GM21825 (cell line): ENCODE data around the gene RAB40C.

Experiments used
- ATAC-seq: cut with Tn5 transposase; IDR thresholded peaks from one replicate; pipeline ENCODE4 v1.9.1; 2021; ENCODE audit warnings: mild to moderate bottlenecking, moderate library complexity; ENCODE audit not compliant: unreplicated experiment

The RAB40C gene

DNA sequence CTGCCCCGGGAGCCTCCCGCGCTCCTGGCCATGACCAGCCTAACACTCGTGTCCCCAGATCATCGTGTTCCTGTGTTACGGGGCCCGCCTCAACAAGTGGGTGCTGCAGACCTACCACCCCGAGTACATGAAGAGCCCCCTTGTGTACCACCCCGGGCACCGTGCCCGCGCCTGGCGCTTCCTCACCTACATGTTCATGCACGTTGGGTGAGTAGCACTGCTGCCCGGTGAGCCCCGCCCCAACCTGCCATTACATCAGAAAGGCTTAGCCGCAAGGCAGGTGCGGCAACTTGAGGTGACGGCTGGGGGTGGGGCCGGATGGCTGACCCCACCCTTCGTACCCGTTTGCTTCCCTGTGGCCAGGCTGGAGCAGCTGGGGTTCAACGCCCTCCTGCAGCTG, 87.0 kb downstream of the RAB40C start:
- ATAC-seq = no peak

DNA sequence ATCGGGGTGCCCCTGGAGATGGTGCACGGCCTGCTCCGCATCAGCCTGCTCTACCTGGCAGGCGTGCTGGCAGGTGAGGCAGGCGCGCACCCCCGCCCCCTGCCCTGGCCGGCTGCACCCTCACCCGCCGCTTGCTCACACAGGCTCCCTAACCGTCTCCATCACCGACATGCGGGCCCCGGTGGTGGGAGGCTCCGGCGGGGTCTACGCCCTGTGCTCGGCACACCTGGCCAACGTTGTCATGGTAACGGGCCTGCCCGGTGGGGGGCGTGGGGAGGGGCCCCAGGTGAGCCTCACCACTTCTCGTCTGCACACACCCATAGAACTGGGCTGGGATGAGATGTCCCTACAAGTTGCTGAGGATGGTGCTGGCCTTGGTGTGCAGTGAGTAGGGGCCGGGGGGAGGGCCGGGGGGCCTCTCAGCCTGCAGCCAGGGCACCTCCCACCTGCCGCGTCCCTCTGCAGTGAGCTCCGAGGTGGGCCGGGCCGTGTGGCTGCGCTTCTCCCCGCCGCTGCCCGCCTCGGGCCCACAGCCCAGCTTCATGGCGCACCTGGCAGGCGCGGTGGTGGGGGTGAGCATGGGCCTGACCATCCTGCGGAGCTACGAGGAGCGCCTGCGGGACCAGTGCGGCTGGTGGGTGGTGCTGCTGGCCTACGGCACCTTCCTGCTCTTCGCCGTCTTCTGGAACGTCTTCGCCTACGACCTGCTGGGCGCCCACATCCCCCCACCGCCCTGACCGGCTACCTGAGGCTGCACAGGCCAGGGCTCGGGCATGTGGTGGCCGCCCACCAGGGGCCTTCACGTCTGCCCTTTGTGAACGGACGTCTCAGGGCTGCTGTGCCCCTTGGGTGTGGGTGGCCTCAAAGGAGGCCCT, 87.7 kb downstream of the RAB40C start:
- no peak for ATAC-seq

DNA sequence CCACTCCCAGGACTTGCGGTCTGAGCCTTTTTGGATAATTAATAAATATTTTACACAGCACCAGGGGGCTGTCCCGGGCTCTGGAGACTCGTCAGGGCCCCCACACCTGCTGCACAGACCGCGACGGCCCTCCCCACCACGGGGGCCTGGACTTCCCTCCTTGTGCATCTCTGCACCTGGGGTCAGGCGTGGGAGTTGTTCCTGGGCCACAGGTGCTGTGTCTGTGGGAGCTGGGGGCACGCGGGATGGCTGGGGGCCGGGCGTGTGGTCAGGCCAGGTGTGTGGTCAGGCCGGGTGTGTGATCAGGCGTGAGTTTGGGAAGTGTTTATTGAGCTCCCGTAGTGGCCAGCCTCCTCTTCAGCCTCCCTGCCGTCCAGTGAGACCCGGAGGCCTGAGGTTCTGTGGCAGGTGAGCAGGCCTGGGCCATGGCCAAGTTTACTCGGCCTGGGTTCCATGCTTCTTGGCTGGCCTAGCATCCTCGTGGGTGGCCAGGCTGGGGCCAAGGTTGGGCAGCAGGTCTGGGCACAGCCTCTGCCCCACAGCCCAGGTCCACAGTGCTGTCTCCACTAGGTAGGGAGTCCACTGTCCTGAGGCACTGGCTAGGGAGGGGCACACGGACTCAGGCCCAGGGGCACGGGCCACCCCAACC, 88.5 kb downstream of the RAB40C start:
- no peak for ATAC-seq
